ENCODE data around the gene USP20. TPM values are rescaled to one million over a fixed set of nuclear protein-coding genes. Genes with fewer than 3 reads are reported as not detected.

The USP20 gene
- total RNA-seq, 4 donors from 2014 or later = 15.8 to 36.3 (median 22.6) TPM

GRCh38 chr9:129906298-129906697 lies 71.0 kb downstream of the USP20 start:
- H3K4me1 ChIP-seq = no peaks in the 10 kb centered on the region
- H3K4me3 ChIP-seq = no peak overlapping the region
- H3K27me3 ChIP-seq = no peaks in the 10 kb centered on the region
- no peak overlapping the region for H3K27ac ChIP-seq
- TF ChIP-seq POLR2A (IDR thresholded peaks at IDR 0.05) (no peak), CTCF (IDR thresholded peaks at IDR 0.05) (no peak)
- H3K36me3 ChIP-seq = peaks cover 0 to 39% (median 0%) of the 10 kb centered on the region in 3 donors
- H3K9me3 ChIP-seq = no peaks in the 10 kb centered on the region
- peak in 1 of 3 donors; percentile 29 for DNase-seq

- no peak overlapping the region for H3K27ac ChIP-seq
- H3K36me3 ChIP-seq = peaks cover 0 to 30% (median 0%) of the 10 kb centered on the region in 3 donors
- DNase-seq = peak in 1 of 3 donors; percentile 2
- TF ChIP-seq CTCF (IDR thresholded peaks at IDR 0.05) (no peak), POLR2A (IDR thresholded peaks at IDR 0.05) (no peak)
- no peaks in the 10 kb centered on the region for H3K9me3 ChIP-seq
- no peaks in the 10 kb centered on the region for H3K4me1 ChIP-seq
- H3K27me3 ChIP-seq = no peaks in the 10 kb centered on the region
- H3K4me3 ChIP-seq = no peak overlapping the region
Observed at GRCh38 chr9:129907201-129907600, 71.9 kb downstream of the USP20 start.

- no peak for TF ChIP-seq CTCF (IDR thresholded peaks at IDR 0.05)
- no peak for TF ChIP-seq POLR2A (IDR thresholded peaks at IDR 0.05)
Observed at GRCh38 chr9:129908906-129909305, 73.6 kb downstream of the USP20 start.

DNA sequence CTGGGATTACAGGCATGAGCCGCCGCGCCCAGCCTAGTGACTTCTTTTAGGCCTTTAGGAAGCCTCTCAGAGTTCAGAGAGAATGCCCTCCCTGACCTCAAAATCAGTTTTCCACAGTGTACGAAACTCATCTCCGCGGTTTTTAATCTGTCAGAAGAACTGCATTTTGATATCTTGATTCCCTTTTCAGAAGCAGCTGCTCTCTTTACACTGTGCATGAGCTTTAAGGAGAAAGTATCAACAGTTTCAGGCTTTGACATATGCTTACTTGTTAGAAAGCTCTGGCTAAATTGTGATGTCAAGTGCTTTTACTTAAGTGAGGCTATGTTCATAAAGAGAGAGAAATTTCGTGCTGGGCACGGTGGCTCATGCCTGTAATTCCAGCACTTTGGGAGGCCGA lies 74.6 kb downstream of the USP20 start:
- no peaks in the 10 kb centered on the region for H3K9me3 ChIP-seq
- no peak for DNase-seq
- TF ChIP-seq POLR2A (IDR thresholded peaks at IDR 0.05) (no peak), CTCF (IDR thresholded peaks at IDR 0.05) (no peak)
- no peaks in the 10 kb centered on the region for H3K4me1 ChIP-seq
- H3K4me3 ChIP-seq = no peak overlapping the region
- H3K27me3 ChIP-seq = no peaks in the 10 kb centered on the region
- H3K27ac ChIP-seq = no peak overlapping the region
- peaks cover 0 to 30% (median 0%) of the 10 kb centered on the region in 3 donors for H3K36me3 ChIP-seq

More at GRCh38 chr9:129908906-129909305, 73.6 kb downstream of the USP20 start:
- Histone ChIP-seq H3K27me3 (no peaks in the 10 kb centered on the region), H3K4me3 (no peak overlapping the region), H3K27ac (no peak overlapping the region), H3K36me3 (peaks cover 0 to 30% (median 0%) of the 10 kb centered on the region in 3 donors), H3K4me1 (no peaks in the 10 kb centered on the region), H3K9me3 (no peaks in the 10 kb centered on the region)
- no peak for DNase-seq

DNA sequence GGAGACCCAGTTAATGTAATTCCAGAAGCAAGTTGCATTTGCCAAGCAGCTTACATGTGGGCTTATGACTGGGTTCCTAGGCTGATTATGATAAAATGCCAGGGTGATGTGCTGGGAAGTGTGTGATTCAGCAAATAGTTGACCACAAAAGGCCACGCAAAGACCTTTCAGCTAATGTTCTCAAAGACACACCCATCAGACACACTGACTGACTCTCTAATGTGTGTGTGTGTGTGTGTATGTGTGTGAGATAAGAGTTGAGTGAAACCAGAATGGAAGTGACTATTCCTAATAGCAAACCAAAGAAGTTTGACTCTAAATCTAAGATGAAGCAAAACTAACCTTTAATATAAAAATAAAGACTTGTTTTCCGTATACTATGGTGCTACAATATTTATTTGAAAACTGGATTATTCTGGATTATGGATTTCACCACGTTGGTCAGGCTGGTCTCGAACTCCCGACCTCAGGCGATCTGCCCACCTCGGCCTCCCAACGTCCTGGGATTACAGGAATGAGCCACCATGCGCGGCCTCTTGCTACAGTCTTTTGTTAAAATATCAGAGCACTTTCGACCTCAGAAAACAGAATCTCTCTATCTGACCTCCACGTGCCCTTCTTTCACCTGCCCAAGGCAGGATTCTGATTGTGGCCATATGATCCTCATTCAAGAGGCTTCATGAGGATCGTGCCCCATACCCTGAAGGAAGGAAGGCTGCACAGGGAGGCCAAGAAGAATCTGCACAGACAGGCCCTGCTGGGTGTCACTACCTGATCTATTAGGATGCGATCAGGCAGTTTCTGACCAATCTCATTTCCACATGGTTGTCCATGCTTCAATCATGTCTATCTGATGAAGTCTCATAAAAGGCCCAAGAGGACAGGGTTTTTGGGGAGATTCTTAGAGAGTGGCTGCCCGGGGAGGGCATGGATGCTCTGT lies 75.6 kb downstream of the USP20 start:
- peaks cover 0 to 30% (median 0%) of the 10 kb centered on the region in 3 donors for H3K36me3 ChIP-seq
- no peaks in the 10 kb centered on the region for H3K9me3 ChIP-seq
- TF ChIP-seq CTCF (IDR thresholded peaks at IDR 0.05) (no peak), POLR2A (IDR thresholded peaks at IDR 0.05) (no peak)
- no peaks in the 10 kb centered on the region for H3K27me3 ChIP-seq
- no peak overlapping the region for H3K27ac ChIP-seq
- DNase-seq = no peak
- H3K4me1 ChIP-seq = no peaks in the 10 kb centered on the region
- no peak overlapping the region for H3K4me3 ChIP-seq

Measured in Peyer's patch (tissue), 4 donors.